ENCODE data around the gene TRIM71. TPM values are rescaled to one million over a fixed set of nuclear protein-coding genes. Genes with fewer than 3 reads are reported as not detected.

The TRIM71 gene
- total RNA-seq, 1 donor from 2014 or later, result 117 TPM

DNA sequence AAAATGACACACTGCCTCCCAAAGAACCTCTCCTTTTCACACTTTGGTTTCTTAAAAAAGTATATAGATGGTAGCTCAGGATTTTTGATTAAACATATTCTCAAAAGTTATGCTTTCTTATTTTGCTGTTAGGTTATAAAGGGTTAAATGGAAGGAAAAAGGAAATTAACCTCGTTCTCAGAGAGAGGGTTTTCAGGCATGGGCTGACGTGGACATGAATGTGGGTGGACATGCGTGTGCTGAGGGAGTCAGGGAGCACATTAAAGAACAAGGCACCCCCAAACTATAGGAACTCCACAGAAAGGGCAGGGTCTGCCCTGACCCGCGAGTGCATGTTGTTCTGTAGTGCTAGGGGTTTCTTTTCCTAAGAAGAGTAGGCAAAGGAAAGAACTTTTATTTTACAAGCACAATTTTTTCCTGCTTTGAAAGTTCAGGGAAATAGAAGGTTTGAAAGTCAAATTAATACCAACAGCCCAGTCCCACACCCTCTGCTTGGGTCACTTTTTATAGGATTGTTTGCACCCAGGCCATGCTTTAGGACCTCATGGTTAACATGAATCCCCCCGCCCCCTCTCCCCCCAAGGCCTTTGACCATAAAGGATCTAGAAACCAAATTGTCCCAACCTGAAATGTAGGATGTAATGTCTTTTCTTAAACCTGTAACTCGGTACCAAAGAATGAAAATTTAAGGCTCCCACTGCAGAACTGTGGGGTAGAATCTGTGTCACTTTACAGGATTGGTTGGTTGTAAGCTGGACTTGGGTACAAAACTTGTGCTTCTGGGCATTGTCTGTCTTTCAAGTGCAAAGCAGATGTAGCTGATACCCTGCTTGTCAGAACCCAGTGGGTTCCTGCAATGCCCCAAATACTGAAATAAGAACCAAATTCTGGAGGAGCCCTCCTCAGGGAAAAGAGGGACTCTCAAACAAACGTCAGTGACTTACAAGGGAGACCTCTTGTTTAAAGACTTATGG, 75.1 kb downstream of the TRIM71 start:
- H3K27me3 Mint-ChIP-seq (ENCODE audit: unreplicated experiment), result peaks cover 12% of the 10 kb centered on the region
- H3K27ac Mint-ChIP-seq (ENCODE audit: unreplicated experiment), result no peak overlapping the region
- peaks cover 31% of the 10 kb centered on the region for H3K9me3 Mint-ChIP-seq (ENCODE audit: unreplicated experiment)
- TF ChIP-seq, protein P1, sequence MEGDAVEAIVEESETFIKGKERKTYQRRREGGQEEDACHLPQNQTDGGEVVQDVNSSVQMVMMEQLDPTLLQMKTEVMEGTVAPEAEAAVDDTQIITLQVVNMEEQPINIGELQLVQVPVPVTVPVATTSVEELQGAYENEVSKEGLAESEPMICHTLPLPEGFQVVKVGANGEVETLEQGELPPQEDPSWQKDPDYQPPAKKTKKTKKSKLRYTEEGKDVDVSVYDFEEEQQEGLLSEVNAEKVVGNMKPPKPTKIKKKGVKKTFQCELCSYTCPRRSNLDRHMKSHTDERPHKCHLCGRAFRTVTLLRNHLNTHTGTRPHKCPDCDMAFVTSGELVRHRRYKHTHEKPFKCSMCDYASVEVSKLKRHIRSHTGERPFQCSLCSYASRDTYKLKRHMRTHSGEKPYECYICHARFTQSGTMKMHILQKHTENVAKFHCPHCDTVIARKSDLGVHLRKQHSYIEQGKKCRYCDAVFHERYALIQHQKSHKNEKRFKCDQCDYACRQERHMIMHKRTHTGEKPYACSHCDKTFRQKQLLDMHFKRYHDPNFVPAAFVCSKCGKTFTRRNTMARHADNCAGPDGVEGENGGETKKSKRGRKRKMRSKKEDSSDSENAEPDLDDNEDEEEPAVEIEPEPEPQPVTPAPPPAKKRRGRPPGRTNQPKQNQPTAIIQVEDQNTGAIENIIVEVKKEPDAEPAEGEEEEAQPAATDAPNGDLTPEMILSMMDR (IDR thresholded peaks at IDR 0.05; ENCODE audit: partially characterized antibody, unreplicated experiment), result no peak
- peaks cover 4% of the 10 kb centered on the region for H3K4me1 Mint-ChIP-seq (ENCODE audit: low read depth, unreplicated experiment)
- H3K36me3 Mint-ChIP-seq (ENCODE audit: unreplicated experiment), result peaks cover 5% of the 10 kb centered on the region
- no peak for DNase-seq
- no peak overlapping the region for H3K4me3 Mint-ChIP-seq (ENCODE audit: unreplicated experiment)

DNA sequence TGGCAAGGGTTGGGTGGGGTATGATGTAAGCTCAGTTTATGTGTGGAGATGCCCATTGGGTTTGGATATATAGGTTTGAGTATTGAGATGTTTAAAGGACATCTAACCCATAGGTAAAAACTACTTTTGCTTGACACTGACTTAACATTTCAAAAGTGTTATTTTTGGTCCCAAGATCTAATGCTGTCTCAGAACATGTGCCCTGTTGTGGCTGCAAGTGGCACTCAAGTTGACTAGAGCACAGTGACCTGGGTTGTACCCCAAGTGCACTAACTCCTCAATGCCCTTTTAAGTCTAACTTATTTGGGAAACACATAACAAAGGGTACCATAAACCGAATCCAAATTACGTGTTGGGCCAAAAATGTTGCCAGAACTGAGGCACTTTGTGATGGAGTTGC, 77.2 kb downstream of the TRIM71 start:
- Mint-ChIP-seq H3K27ac (ENCODE audit: unreplicated experiment) (no peak overlapping the region), H3K4me1 (ENCODE audit: low read depth, unreplicated experiment) (peaks cover 4% of the 10 kb centered on the region), H3K27me3 (ENCODE audit: unreplicated experiment) (peaks cover 8% of the 10 kb centered on the region), H3K36me3 (ENCODE audit: unreplicated experiment) (peaks cover 5% of the 10 kb centered on the region), H3K4me3 (ENCODE audit: unreplicated experiment) (no peak overlapping the region), H3K9me3 (ENCODE audit: unreplicated experiment) (peaks cover 35% of the 10 kb centered on the region)
- DNase-seq, result no peak
- TF ChIP-seq, protein P1 (IDR thresholded peaks at IDR 0.05; ENCODE audit: partially characterized antibody, unreplicated experiment), result no peak

DNA sequence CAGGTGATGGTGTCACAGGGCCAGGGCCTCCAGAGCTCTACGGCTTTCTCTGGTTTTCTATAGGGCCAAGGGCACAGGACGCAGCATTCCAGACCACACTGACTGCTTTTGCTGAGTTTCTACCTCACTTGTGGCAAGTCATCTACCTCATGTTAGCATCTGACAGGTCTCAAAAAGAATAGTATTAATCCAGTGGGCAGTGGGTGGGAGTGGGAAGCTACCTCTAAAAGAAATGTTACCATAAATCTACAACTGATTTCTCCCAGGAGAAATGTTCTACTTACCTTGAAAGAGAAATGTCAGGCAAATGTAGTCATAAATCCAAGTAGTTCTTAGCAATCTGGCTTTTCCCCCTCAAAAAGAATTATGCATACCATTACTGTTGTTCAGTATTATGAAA, 77.9 kb downstream of the TRIM71 start:
- DNase-seq, result no peak
- Mint-ChIP-seq H3K27me3 (ENCODE audit: unreplicated experiment) (peaks cover 4% of the 10 kb centered on the region), H3K36me3 (ENCODE audit: unreplicated experiment) (peaks cover 5% of the 10 kb centered on the region), H3K4me3 (ENCODE audit: unreplicated experiment) (no peak overlapping the region), H3K4me1 (ENCODE audit: low read depth, unreplicated experiment) (peaks cover 4% of the 10 kb centered on the region), H3K27ac (ENCODE audit: unreplicated experiment) (no peak overlapping the region), H3K9me3 (ENCODE audit: unreplicated experiment) (peaks cover 32% of the 10 kb centered on the region)
- TF ChIP-seq, protein P1 (IDR thresholded peaks at IDR 0.05; ENCODE audit: partially characterized antibody, unreplicated experiment), result no peak

DNA sequence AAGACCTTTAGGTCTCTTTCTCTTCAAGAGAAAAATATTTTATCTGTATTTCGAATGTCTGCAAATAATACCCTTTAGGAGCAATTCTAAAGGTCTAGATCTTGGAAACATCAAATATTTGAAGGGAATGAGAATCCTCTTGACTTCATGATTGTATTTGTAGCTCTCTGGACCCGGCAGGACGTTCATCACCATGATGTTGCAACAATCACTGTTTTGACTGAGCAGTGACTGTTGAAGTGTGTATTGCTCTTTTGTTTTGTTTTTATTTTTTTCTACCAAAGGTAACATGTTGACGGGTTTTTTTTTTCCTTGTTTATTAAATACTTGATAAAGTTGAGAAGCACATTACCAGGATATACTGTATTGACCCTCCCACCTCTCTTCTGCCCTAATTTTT, 78.3 kb downstream of the TRIM71 start:
- H3K4me3 Mint-ChIP-seq (ENCODE audit: unreplicated experiment), result no peak overlapping the region
- no peak overlapping the region for H3K27ac Mint-ChIP-seq (ENCODE audit: unreplicated experiment)
- peaks cover 32% of the 10 kb centered on the region for H3K9me3 Mint-ChIP-seq (ENCODE audit: unreplicated experiment)
- peaks cover 2% of the 10 kb centered on the region for H3K27me3 Mint-ChIP-seq (ENCODE audit: unreplicated experiment)
- DNase-seq, result no peak
- H3K4me1 Mint-ChIP-seq (ENCODE audit: low read depth, unreplicated experiment), result peaks cover 4% of the 10 kb centered on the region
- peaks cover 5% of the 10 kb centered on the region for H3K36me3 Mint-ChIP-seq (ENCODE audit: unreplicated experiment)
- TF ChIP-seq, protein P1 (IDR thresholded peaks at IDR 0.05; ENCODE audit: partially characterized antibody, unreplicated experiment), result no peak

GRCh38 chr3:32897001-32897601, 79.3 kb downstream of the TRIM71 start:
- Mint-ChIP-seq H3K4me1 (ENCODE audit: low read depth, unreplicated experiment) (peaks cover 4% of the 10 kb centered on the region), H3K4me3 (ENCODE audit: unreplicated experiment) (no peak overlapping the region), H3K36me3 (ENCODE audit: unreplicated experiment) (no peaks in the 10 kb centered on the region), H3K27me3 (ENCODE audit: unreplicated experiment) (no peaks in the 10 kb centered on the region), H3K9me3 (ENCODE audit: unreplicated experiment) (peaks cover 32% of the 10 kb centered on the region), H3K27ac (ENCODE audit: unreplicated experiment) (no peak overlapping the region)
- DNase-seq, result no peak
- TF ChIP-seq, protein P1 (IDR thresholded peaks at IDR 0.05; ENCODE audit: partially characterized antibody, unreplicated experiment), result no peak
